Gastrocnemius medialis (tissue), 4 donors: ENCODE data around the gene NPHS1.

Experiments used
- CTCF ChIP-seq, 5 experiments: fragments of 450-650 bp in 3 of 5; fragments of 200-600 bp in 2 of 5; sonication (generic) in 2 of 5; IDR thresholded peaks in 4 of 5; conservative IDR thresholded peaks in 1 of 5; 1 replicate in 4 of 5; 2 replicates in 1 of 5; pipeline ENCODE4 v1.5.1; 2016 to 2019; ENCODE audit warnings: antibody characterized with exemption in 5 of 5, mild to moderate bottlenecking in 3 of 5, moderate library complexity in 3 of 5
- POLR2A ChIP-seq, 2 donors: fragments of 450-650 bp; IDR thresholded peaks; one replicate each; pipeline ENCODE4 v1.6.1; 2017; ENCODE audit warnings: antibody characterized with exemption in 2 of 2, mild to moderate bottlenecking in 2 of 2, moderate library complexity in 2 of 2

- TF ChIP-seq CTCF (IDR thresholded peaks at IDR 0.05 in 4 of 5, conservative IDR thresholded peaks at IDR 0.05 in 1 of 5) = no peak
- TF ChIP-seq POLR2A (IDR thresholded peaks at IDR 0.05) = no peak
Measured at GRCh38 chr19:35868823-35869326, 16.6 kb upstream of the NPHS1 start.
